ENCODE results near the gene MGLL. TPM values are rescaled to one million over a fixed set of nuclear protein-coding genes. Genes with fewer than 3 reads are reported as not detected.
A peak's percentile ranks its signal among the peaks of the same experiment; 100 is the strongest.

MGLL gene
- total and polyA plus RNA-seq, 2 donors (not counting 1 experiment from before 2014, with no cell fraction given) = 1.7 to 6.9 TPM

GRCh38 chr3:127697551-127698240, 124.6 kb downstream of the MGLL start:
- DNase-seq (peak; percentile 77), ATAC-seq (ENCODE audit: low read depth) (peak; percentile 74)
- no peaks in the 10 kb centered on the region for H3K27me3 ChIP-seq (replicated peaks in 1 of 4; ENCODE audit: control extremely low read depth in 1 of 4, control insufficient read depth in 3 of 4, insufficient read depth in 4 of 4, low read length in 3 of 4)
- peaks cover 10 to 22% of the 10 kb centered on the region in 2 donors for H3K4me1 ChIP-seq (ENCODE audit: control insufficient read depth in 2 of 2, insufficient read depth in 2 of 2, low read length in 2 of 2)
- Mint-ChIP-seq H3K4me3 (peak overlapping the region; percentile 82), H3K4me1 (peaks cover 26% of the 10 kb centered on the region), H3K27me3 (no peaks in the 10 kb centered on the region), H3K27ac (peak overlapping the region; percentile 87), H3K9me3 (ENCODE audit: insufficient read depth) (no peaks in the 10 kb centered on the region)
- ChIA-PET POLR2A (interaction anchor here (0.8 to 1.8 kb wide), 2 partner anchors 17 to 19 kb away, joined by 3 to 10 read pairs; no protein-coding TSS in a partner anchor), CTCF (interaction anchor here (1.0 to 2.7 kb wide), 7 partner anchors 11 to 134 kb away, joined by 3 to 15 read pairs (median 4); partner anchors contain the start of gene TPRA1)
- H3K27ac ChIP-seq (ENCODE audit: low read length in 2 of 2) = peak overlapping the region in 1 of 2 donors; percentile 12
- H3K4me3 ChIP-seq (ENCODE audit: control extremely low read depth in 1 of 5, extremely low read depth in 1 of 5, insufficient read depth in 1 of 5, low read depth in 2 of 5, low read length in 4 of 5) = peak overlapping the region in 4 of 5 experiments; percentile 9 to 48 (median 42)
- H4K20me1 ChIP-seq (ENCODE audit: control insufficient read depth, insufficient read depth, low read length, poor library complexity, severe bottlenecking) = no peaks in the 10 kb centered on the region
- no peaks in the 10 kb centered on the region for H3K79me2 ChIP-seq (ENCODE audit: control insufficient read depth, insufficient read depth, low read length)
- peak overlapping the region; percentile 76 for H2AFZ ChIP-seq (ENCODE audit: insufficient read depth, low read depth, low read length, poor library complexity, severe bottlenecking)
- H3K9ac ChIP-seq (ENCODE audit: low read length) = peak overlapping the region; percentile 38
- TF ChIP-seq EZH2 (IDR thresholded peaks at IDR 0.05; ENCODE audit: borderline replicate concordance, insufficient read depth, low read depth, low read length, poor library complexity, severe bottlenecking) = no peak
- TF ChIP-seq CTCF (IDR thresholded peaks at IDR 0.05) = no peak
- intact Hi-C loops (cut with micrococcal nuclease) = loop anchor here (1.0 to 10.0 kb wide), 6 partner anchors 24 to 1223 kb away; partner anchors contain the start of genes MGLL and ZXDC
- WGBS (ENCODE audit: insufficient coverage) = 51% methylated on average over 16 of the region's 16 CpGs
- H3K36me3 ChIP-seq (replicated peaks in 1 of 2; ENCODE audit: control extremely low read depth in 1 of 2, control insufficient read depth in 1 of 2, extremely low read depth in 1 of 2, insufficient read depth in 2 of 2, low read length in 1 of 2) = no peaks in the 10 kb centered on the region
- peak overlapping the region; percentile 66 for H3K4me2 ChIP-seq (replicated peaks; ENCODE audit: low read depth, low read length, poor library complexity, severe bottlenecking)
- peaks cover 0 to 11% (median 0%) of the 10 kb centered on the region in 3 donors for H3K9me3 ChIP-seq (ENCODE audit: control extremely low read depth in 1 of 3, control insufficient read depth in 2 of 3, insufficient read depth in 1 of 3, low read length in 2 of 3)
